ENCODE data around the gene EGFL6. TPM values are rescaled to one million over a fixed set of nuclear protein-coding genes. Genes with fewer than 3 reads are reported as not detected.

Gene EGFL6
- total and polyA plus RNA-seq, 5 experiments from 2014 or later: not detected

- H3K4me3 Mint-ChIP-seq: no peak overlapping the region
- H3K9me3 Mint-ChIP-seq: no peaks in the 10 kb centered on the region
- no peaks in the 10 kb centered on the region for H3K36me3 Mint-ChIP-seq
- DNase-seq (no peak), ATAC-seq (no peak)
- peaks cover 8 to 22% (median 12%) of the 10 kb centered on the region in 5 donors for H3K27me3 Mint-ChIP-seq
- peaks cover 0 to 5% (median 0%) of the 10 kb centered on the region in 4 donors for H3K4me1 Mint-ChIP-seq
- POLR2A ChIA-PET: no interaction called here
- H3K27ac Mint-ChIP-seq: no peak overlapping the region
Measured at GRCh38 chrX:13551610-13552009, 17.8 kb upstream of the EGFL6 start.

GRCh38 chrX:13552892-13553291, 16.5 kb upstream of the EGFL6 start:
- H3K27me3 Mint-ChIP-seq: peaks cover 8 to 22% (median 12%) of the 10 kb centered on the region in 5 donors
- POLR2A ChIA-PET: no interaction called here
- DNase-seq: no peak
- no peaks in the 10 kb centered on the region for H3K9me3 Mint-ChIP-seq
- H3K36me3 Mint-ChIP-seq: no peaks in the 10 kb centered on the region
- no peak overlapping the region for H3K4me3 Mint-ChIP-seq
- no peak overlapping the region for H3K27ac Mint-ChIP-seq
- peaks cover 0 to 5% (median 0%) of the 10 kb centered on the region in 4 donors for H3K4me1 Mint-ChIP-seq
- ATAC-seq: no peak

- no peak for ATAC-seq
- peaks cover 12 to 22% (median 16%) of the 10 kb centered on the region in 5 donors for H3K27me3 Mint-ChIP-seq
Measured at GRCh38 chrX:13565511-13565910, 3.9 kb upstream of the EGFL6 start.

GRCh38 chrX:13570261-13570605, 832 bp downstream of the EGFL6 start:
- ATAC-seq: no peak
- Mint-ChIP-seq H3K4me3 (peak overlapping the region in 8 of 10 donors; percentile 6 to 65 (median 59)), H3K27me3 (peaks cover 10 to 18% (median 16%) of the 10 kb centered on the region in 5 donors), H3K9me3 (peaks cover 0 to 19% (median 0%) of the 10 kb centered on the region in 9 donors), H3K4me1 (peaks cover 0 to 8% (median 6%) of the 10 kb centered on the region in 4 donors), H3K27ac (no peak overlapping the region), H3K36me3 (no peaks in the 10 kb centered on the region)
- POLR2A ChIA-PET: no interaction called here
- no peak for DNase-seq

More at GRCh38 chrX:13565511-13565910, 3.9 kb upstream of the EGFL6 start:
- POLR2A ChIA-PET: no interaction called here
- Mint-ChIP-seq H3K4me3 (no peak overlapping the region), H3K27ac (no peak overlapping the region), H3K4me1 (peaks cover 0 to 8% (median 6%) of the 10 kb centered on the region in 4 donors), H3K36me3 (peaks cover 0 to 8% (median 0%) of the 10 kb centered on the region in 3 donors), H3K9me3 (peaks cover 0 to 9% (median 0%) of the 10 kb centered on the region in 9 donors)
- no peak for DNase-seq

- peaks cover 0 to 8% (median 6%) of the 10 kb centered on the region in 4 donors for H3K4me1 Mint-ChIP-seq
- peaks cover 10 to 18% (median 13%) of the 10 kb centered on the region in 5 donors for H3K27me3 Mint-ChIP-seq
- POLR2A ChIA-PET: no interaction called here
- no peak overlapping the region for H3K4me3 Mint-ChIP-seq
- H3K36me3 Mint-ChIP-seq: no peaks in the 10 kb centered on the region
- H3K9me3 Mint-ChIP-seq: peaks cover 0 to 28% (median 0%) of the 10 kb centered on the region in 9 donors
- no peak for DNase-seq
- no peak overlapping the region for H3K27ac Mint-ChIP-seq
- no peak for ATAC-seq
Measured at GRCh38 chrX:13571136-13571535, 1.7 kb downstream of the EGFL6 start.

- DNase-seq (no peak), ATAC-seq (no peak)
- Mint-ChIP-seq H3K4me1 (peaks cover 0 to 6% (median 4%) of the 10 kb centered on the region in 4 donors), H3K27ac (peak overlapping the region in 1 of 10 donors; percentile 34), H3K27me3 (peaks cover 0 to 6% (median 5%) of the 10 kb centered on the region in 5 donors), H3K4me3 (no peak overlapping the region), H3K36me3 (no peaks in the 10 kb centered on the region), H3K9me3 (peaks cover 0 to 26% (median 0%) of the 10 kb centered on the region in 9 donors)
- POLR2A ChIA-PET: no interaction called here
Measured at GRCh38 chrX:13574600-13574999, 5.2 kb downstream of the EGFL6 start.

GRCh38 chrX:13579661-13580060, 10.3 kb downstream of the EGFL6 start:
- Mint-ChIP-seq H3K36me3 (no peaks in the 10 kb centered on the region), H3K4me1 (no peaks in the 10 kb centered on the region), H3K27ac (no peak overlapping the region), H3K27me3 (peaks cover 2 to 10% (median 7%) of the 10 kb centered on the region in 5 donors), H3K4me3 (no peak overlapping the region), H3K9me3 (peaks cover 0 to 26% (median 8%) of the 10 kb centered on the region in 9 donors)
- DNase-seq (no peak), ATAC-seq (no peak)
- POLR2A ChIA-PET: no interaction called here

- no peak overlapping the region for H3K4me3 Mint-ChIP-seq
- DNase-seq: no peak
- H3K9me3 Mint-ChIP-seq: peaks cover 0 to 19% (median 0%) of the 10 kb centered on the region in 9 donors
- peaks cover 0 to 5% (median 0%) of the 10 kb centered on the region in 3 donors for H3K36me3 Mint-ChIP-seq
- peaks cover 2 to 17% (median 12%) of the 10 kb centered on the region in 5 donors for H3K27me3 Mint-ChIP-seq
- no peaks in the 10 kb centered on the region for H3K4me1 Mint-ChIP-seq
- ATAC-seq: no peak
- H3K27ac Mint-ChIP-seq: no peak overlapping the region
- POLR2A ChIA-PET: no interaction called here
Measured at GRCh38 chrX:13581554-13581953, 12.2 kb downstream of the EGFL6 start.

GRCh38 chrX:13587786-13588477, 18.5 kb downstream of the EGFL6 start:
- POLR2A ChIA-PET: no interaction called here
- H3K9me3 Mint-ChIP-seq: peaks cover 0 to 12% (median 0%) of the 10 kb centered on the region in 9 donors
- H3K27me3 Mint-ChIP-seq: peaks cover 2 to 26% (median 8%) of the 10 kb centered on the region in 5 donors
- H3K4me1 Mint-ChIP-seq: no peaks in the 10 kb centered on the region
- no peak overlapping the region for H3K27ac Mint-ChIP-seq
- peaks cover 0 to 16% (median 0%) of the 10 kb centered on the region in 3 donors for H3K36me3 Mint-ChIP-seq
- DNase-seq: no peak
- ATAC-seq: no peak
- H3K4me3 Mint-ChIP-seq: no peak overlapping the region

GRCh38 chrX:13590207-13590606, 20.8 kb downstream of the EGFL6 start:
- ATAC-seq: no peak
- DNase-seq: no peak

GRCh38 chrX:13590914-13591313, 21.5 kb downstream of the EGFL6 start:
- no peak overlapping the region for H3K4me3 Mint-ChIP-seq
- peaks cover 0 to 11% (median 0%) of the 10 kb centered on the region in 3 donors for H3K36me3 Mint-ChIP-seq
- DNase-seq: no peak
- POLR2A ChIA-PET: no interaction called here
- H3K27ac Mint-ChIP-seq: no peak overlapping the region
- peaks cover 0 to 7% (median 0%) of the 10 kb centered on the region in 9 donors for H3K9me3 Mint-ChIP-seq
- no peaks in the 10 kb centered on the region for H3K4me1 Mint-ChIP-seq
- H3K27me3 Mint-ChIP-seq: peaks cover 0 to 17% (median 9%) of the 10 kb centered on the region in 5 donors
- no peak for ATAC-seq

More at GRCh38 chrX:13590207-13590606, 20.8 kb downstream of the EGFL6 start:
- POLR2A ChIA-PET: no interaction called here
- Mint-ChIP-seq H3K27me3 (peaks cover 2 to 21% (median 9%) of the 10 kb centered on the region in 5 donors), H3K9me3 (peaks cover 0 to 9% (median 0%) of the 10 kb centered on the region in 9 donors), H3K36me3 (peaks cover 0 to 11% (median 0%) of the 10 kb centered on the region in 3 donors), H3K4me3 (no peak overlapping the region), H3K4me1 (no peaks in the 10 kb centered on the region), H3K27ac (no peak overlapping the region)

GRCh38 chrX:13597874-13598273, 28.5 kb downstream of the EGFL6 start:
- DNase-seq: no peak
- Mint-ChIP-seq H3K4me1 (no peaks in the 10 kb centered on the region), H3K27ac (no peak overlapping the region), H3K4me3 (no peak overlapping the region), H3K27me3 (peaks cover 0 to 8% (median 3%) of the 10 kb centered on the region in 5 donors), H3K36me3 (no peaks in the 10 kb centered on the region), H3K9me3 (peaks cover 0 to 4% (median 0%) of the 10 kb centered on the region in 9 donors)
- POLR2A ChIA-PET: no interaction called here
- no peak for ATAC-seq

- ATAC-seq (no peak), DNase-seq (no peak)
- Mint-ChIP-seq H3K36me3 (no peaks in the 10 kb centered on the region), H3K4me3 (no peak overlapping the region), H3K27me3 (no peaks in the 10 kb centered on the region), H3K4me1 (no peaks in the 10 kb centered on the region), H3K9me3 (peaks cover 0 to 4% (median 0%) of the 10 kb centered on the region in 9 donors), H3K27ac (peak overlapping the region in 1 of 10 donors; percentile 30)
- POLR2A ChIA-PET: no interaction called here
Measured at GRCh38 chrX:13598877-13599276, 29.5 kb downstream of the EGFL6 start.
